Measurements from ENCODE around the gene DISP2.

Gene DISP2

DNA sequence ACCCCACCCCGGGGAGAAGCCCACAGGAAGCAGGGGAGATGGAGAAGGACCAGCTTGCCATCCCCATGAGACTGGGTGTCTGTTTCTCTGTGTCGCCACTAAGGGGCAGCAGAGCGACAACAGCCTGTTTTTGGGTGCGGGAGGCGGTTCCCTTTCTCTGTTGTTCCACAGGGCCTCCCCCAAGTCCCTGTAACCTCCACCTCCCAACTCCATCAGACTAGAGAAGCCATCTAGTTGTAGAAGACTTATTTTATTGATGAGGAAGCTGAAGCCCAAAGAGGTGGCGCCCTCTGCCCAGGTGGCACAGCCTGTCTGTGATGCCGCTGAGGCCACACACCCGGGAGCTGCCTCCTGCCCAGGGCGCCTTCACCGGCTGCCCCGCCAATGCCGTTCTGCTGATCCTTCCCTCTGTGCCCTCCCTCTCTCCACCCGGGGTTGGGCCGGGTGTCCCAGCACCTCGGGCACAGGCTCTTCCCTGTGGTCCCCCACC, 13.3 kb upstream of the DISP2 start:
- peak; percentile 73 for DNase-seq

GRCh38 chr15:40345225-40345866, 12.7 kb upstream of the DISP2 start:
- no peak for DNase-seq

DNA sequence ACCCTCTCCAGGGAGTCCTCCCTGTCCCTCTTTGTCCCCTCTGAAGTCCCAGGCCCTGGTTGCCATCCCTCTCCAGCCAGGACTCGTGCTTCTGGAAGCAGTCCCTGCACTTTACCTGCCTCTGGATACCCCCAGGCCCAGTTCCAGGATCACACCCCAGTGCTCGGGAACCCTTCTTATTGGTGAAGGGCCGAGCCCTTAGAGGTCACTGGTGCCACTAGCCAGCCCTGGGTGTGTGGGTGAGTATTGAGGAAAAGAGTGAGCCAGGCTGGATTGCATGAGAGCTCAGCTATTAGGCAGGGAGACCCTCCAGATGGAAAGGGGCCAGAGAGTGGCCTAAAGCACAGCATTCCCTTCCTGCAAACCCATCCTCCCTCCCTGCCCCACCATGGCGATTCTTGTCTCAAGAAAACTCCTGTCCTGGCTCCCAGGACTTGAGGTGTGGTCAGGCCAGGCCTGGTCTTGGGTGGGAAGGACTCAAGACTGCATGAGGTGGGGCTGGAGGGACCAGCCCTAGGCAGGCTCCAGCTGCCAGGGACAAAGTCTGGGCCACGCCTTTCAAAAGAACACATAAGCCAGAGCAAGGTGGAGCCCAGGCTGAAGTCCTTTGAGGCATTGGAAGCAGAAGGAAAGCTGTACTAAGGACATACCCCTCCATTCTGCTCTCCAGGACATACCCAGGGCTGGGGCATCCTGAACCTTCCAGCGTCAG, 12.0 kb upstream of the DISP2 start:
- DNase-seq, result no peak

DNA sequence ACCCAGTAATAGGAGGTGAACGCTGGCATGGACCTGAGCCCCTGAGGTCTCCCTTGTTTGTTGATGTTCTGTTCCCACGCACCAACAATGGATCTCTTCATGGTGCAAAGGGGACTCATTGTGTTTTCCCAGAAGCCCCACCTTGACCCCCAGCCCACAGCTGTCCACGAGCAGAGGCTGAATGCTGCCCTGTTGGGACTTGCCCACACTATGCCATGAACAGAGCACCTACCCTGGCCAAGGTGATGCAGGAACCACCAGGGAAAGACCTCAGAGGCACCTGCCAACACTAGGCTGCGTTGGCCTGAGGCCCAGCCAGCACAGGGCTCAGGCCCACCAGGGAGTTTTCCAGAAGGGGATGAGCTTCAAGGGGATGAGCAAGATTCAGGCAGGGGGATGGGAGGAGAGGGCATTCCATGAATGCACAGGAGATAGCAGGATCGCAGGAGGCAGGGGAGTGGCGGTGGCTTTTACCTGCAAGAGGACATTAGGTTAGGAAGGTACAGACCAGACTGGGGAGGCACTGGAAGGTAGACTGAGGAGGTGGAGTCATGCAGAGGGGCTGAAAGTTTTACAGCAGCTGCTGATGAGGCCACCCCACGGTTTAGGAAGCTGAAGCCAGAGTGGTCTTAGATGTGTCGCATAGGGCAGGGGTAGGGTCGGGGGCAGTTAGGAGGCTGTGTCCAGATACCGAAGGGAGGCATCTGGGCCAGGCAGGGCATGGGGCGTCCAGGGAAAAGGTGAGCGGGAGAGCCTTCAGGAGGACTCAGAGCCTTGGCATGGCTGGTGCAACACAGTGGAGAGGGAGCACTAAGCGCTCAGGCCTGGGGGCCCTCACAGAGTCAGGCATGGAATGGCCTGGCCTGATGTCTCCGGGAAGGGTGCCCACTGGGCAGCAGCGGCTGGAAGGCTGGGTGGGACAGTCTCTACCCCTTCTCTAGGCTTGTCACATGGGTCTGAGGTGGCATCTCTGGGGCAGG, 11.2 kb upstream of the DISP2 start:
- DNase-seq, result no peak

DNA sequence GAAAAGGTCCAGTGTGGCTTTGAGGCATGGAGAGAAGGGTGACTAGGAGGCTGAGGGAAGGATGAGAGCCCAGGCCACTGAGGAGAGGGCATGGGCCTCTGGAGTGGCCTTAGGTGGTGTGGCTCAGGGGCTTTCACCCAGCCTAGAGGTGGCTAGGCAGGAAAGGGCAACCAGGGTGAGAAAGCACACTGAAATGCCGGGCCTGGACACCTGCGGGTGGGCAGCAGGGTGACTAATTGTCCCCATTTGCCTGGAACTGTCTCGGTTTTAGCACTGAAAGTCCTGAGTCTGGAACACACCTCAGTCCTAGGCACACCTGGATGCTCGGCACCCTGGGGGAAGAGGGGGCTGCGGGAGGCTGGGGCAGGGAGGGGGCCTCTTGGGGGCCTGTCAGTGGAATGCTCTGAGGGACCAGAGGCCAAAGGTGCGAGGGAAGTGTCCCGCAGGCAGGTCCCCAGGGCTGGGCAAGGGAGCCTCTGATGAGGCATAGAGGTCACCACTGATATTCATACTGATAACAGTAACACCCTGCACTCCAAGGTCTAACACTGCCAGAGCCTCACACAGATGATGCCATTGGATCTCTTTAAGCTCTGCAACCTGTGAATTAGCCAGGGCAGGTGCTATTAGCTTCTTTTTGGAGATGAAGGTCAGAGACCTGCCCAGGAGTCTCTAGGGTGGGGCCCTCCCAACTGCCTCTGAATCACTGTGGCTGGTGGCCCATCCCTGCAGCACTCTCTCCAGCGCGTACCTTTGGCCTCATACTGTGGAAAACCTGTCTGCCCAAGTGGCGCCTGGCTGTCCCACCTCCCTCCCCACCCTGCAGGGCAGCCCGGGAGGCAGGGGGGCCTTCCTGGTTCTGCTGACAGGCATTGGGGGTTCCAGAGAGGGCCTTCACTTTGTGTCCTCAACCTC, 10.2 kb upstream of the DISP2 start:
- DNase-seq, result no peak

DNA sequence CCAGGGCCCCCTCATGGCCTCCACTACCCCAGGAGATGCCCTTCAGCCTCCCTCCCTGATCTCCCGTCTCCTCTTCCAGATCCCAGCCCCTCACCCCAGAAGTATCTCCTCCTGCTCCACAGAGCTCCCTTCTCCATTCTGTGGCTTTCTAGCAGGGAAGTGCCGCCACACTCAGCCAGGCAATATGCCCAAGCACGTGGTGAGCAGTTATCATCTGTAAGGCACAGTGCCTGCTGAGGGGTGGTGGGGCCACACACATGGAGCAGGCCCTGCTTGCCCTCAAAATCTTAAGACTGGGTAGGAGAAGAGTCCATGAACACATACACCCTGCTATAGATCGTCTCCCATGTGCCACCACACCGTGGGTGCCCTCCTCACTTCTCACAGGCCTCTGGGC, 9.5 kb upstream of the DISP2 start:
- DNase-seq, result no peak

GRCh38 chr15:40349163-40349562, 8.9 kb upstream of the DISP2 start:
- DNase-seq, result no peak

DNA sequence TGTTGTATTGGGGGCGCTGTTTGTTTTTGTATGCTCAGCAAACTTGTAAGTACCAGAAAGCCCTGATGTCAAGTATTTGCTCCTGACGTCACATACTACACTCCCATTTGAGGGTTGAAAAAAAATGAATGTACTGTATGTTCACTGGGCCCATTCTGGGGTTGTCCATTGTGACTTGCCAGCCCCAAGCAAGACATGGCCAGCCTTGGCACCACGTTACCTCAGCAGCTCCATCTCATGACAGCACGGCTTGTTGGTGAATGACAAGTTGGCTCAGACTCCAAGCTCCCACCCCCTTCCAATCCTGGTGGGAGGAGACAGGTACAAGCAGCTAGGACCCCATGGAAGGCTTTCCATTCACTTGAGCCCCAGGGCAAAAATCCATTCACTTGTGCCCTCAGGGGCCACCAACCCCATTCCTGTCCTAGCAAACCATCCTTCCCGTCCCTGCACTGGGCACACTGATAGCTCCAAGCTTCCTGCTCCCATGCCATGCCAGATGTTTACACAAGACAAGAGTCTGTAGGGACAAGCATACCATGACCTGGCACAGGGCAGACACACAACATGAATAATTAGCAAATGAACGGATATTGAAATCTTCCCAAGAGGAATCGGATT, 5.6 kb upstream of the DISP2 start:
- no peak for DNase-seq

- no peak for DNase-seq
Observed at GRCh38 chr15:40353697-40354096, 4.3 kb upstream of the DISP2 start.

DNA sequence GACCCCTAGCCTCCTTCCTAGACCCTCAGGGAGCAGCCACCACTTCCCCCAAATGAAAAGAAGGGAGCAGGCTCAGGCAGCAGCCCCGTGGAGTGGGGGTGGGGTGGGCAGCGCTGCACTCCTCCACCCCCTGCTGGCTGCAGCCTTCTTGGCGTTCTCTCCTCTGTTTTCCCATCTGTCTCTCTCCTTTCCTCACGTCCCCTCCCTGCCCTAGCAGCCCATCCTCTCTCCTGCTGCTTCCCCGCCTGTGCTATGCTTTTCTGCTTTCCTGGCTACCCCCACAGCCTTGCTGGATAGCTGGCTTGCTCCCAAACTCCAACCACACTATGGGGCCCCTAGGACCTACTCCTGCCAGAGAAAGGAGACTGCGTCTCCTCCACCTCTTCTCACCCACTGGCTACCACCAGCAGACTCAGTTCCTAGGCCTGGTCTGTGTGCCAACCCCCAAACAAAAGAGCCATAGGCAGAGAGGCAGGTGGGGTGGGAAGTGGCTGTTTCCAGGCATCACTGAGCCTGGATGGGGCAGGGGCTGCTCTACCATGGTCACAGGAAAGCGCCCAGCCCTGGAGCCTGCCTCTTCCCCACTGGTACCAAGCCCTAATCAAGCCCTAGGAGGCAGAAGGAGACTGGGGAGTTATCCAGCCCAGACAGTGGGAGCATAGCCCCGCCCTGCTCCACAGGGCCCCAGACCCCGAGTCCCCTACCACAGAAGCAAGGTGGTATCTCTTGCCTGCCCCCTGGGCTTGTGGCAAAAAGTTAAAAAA, 3.4 kb upstream of the DISP2 start:
- DNase-seq, result peak; percentile 43

- DNase-seq, result no peak
Observed at GRCh38 chr15:40355976-40356585, 1.9 kb upstream of the DISP2 start.

DNA sequence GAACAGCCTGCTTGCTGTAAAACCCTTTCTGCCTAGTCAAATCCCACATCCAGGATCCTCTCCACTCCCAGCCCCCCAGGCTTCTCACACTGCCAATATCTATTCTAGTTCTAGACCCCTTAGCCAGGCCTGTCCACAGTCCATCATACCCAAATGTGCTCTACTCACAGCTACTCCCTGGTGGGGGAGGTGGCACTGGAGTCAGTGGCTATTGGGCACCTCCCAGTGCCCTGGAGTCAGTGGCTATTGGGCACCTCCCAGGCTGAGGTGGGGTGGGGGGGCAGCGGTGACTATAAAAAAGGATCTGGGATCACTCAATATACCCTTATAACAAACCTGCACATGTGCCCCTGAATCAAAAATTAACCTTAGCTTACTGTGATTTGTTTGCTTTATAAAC, 773 bp upstream of the DISP2 start:
- DNase-seq, result no peak

DNA sequence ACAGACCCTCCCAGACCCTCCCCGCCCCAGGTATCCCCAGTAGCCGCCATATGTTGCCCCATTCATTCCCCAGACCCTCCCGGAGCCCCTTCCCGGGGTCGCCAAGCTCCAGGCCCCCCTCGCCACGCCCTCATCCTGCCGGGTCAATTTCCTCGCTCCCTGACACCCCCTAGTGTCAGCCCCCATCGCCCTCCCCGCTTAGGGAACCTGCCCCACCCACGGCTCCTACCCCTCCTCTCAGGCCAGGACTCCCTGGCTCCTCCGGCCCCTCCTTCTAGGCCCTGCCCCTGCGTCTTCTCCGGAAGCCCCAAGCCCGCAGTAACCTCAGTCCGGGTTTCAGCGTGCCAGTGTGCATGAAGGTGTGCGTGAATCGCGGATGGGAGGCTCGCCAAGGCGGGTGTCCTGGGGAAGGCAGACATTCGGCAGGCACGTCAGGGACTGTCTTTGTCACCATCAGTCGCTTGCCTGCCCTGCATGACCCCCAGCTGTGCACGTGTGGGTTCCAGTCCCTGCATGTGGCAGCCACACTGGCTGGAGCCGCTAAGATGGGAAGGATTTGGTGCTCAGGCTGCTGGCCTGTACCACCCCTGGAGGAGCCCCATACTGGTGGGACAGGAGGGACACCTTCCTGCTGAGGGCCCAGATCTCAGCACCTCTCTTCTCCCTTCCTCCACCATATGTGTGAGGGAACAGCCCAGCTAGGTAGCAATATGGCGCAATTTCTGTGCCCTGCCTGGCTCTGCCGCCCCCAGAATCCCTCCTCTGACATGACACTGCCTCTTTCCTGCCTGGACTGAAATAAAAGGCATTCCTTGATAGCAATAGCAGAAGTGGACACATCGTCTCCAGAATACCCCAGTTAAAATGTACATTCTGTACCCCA, 693 bp downstream of the DISP2 start:
- peak; percentile 31 for DNase-seq

DNA sequence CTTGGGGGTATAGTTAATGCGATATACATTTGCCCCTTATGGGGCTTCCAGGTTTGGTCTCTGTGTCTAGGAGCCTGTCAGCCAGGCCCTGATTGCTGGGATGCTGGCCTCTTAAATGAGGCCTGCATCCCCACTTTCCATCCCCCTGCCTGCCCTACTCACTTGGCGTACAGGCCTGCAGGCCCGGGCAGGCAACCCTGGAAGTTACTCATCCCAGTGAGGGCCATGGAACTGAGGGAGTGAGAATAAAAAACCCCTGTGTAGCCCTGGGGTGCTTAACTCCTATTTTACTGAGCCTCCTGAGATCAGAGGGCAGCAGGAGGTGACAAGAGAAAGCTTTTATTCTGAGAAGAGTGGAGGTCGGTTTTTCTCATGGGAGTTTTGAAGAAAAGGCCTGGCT, 2.0 kb downstream of the DISP2 start:
- DNase-seq, result no peak

- no peak for DNase-seq
Observed at GRCh38 chr15:40361640-40362039, 3.6 kb downstream of the DISP2 start.

DNA sequence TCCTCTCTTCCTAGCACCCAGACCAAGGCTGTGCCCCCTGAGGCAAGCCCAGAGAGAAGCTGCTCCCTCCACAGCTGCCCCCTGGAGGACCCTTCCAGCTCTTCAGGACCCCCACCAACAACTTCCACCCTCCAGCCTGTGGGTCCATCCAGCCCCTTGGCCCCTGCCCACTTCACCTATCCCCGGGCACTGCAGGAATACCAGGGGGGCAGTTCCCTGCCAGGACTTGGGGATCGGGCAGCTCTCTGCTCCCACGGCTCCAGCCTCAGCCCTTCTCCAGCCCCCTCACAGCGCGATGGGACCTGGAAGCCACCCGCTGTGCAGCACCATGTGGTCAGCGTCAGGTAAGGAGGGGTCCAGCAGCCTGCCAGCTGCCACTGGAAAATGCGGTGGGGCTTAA, 5.6 kb downstream of the DISP2 start:
- DNase-seq, result no peak

GRCh38 chr15:40364251-40364650, 6.2 kb downstream of the DISP2 start:
- DNase-seq, result no peak

DNA sequence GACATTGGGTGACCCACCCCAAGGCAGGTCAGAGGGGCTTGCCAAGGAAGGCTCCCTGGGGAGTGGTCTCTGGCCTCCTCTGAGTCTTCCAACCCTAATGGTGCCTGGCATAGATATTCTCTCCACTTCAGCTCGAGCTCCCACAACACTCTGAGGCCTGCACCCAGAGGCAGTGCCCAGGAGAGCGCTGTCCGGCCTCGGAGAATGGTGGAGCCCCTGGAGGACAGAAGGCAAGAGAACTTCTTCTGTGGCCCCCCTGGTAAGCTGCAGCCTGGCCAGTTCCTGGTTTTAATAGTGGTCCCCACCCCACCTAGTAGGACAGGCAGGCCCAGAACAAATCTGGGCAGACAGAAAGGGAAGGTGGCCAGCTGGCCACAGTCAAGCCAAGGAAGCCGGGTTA, 7.0 kb downstream of the DISP2 start:
- DNase-seq, result no peak

DNA sequence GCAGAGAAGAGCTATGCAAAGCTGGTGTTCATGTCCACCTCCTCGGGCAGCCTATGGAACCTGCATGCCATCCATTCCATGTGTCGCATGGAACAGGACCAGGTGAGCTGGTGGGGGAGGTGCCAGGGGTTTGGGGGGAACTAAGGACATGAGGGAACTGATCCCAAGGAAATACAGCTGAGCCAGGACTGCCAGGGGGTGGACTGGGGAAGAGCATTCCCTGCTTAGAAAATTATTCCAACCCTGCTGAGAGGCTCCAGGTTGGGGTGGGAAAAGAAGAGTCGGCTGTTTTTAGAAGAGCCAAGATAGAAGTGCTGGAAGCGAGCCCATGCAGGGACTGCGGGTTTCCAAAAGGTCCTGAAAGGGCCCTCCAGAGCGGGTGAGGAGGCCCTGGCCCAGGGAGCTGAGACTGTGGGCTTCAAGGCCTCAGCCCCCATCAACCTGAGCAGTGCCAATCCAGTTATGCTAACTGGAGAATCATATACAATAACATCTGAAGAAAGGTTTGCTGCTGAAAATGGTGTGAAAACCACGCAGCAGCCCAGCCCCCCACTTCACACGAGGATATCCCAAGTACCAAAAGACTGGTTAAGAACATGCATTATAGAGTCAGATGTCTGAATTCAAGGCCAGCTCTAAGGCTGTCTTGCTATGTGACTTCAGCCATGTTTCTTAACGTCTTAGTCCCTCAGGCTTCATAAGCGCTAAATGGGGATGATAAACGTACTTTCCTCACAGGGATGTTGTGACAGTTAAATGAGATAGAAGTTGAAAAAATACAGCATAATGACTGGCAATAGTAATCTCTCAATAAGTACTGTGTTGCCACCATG, 7.8 kb downstream of the DISP2 start:
- DNase-seq, result no peak
